Right lobe of liver (tissue), 4 donors: ENCODE data around the gene KCNE2.

Experiments
- CTCF ChIP-seq, 4 donors: fragments of 200-600 bp in 3 of 4; fragments of 450-650 bp in 1 of 4; IDR thresholded peaks; one replicate each; pipeline versions ENCODE4 v1.5.1 to v1.8.0; 2016 to 2022; ENCODE audit warnings: antibody characterized with exemption in 4 of 4, mild to moderate bottlenecking in 2 of 4
- POLR2A ChIP-seq: fragments of 450-650 bp; IDR thresholded peaks from one replicate; pipeline ENCODE4 v1.6.1; 2017; ENCODE audit warnings: antibody characterized with exemption, mild to moderate bottlenecking
- donor health status: DM: no; HTN: no; CAD: no.
- donor health status: DM: no; HTN: no; CAD: no.
- donor health status: DM: no; HTN: yes; CAD: no.

- TF ChIP-seq CTCF (IDR thresholded peaks at IDR 0.05) (no peak), POLR2A (no peak)
Measured at GRCh38 chr21:34354836-34355235, 9.0 kb upstream of the KCNE2 start.
